ENCODE data around the gene PLA2G4E.

The PLA2G4E gene

GRCh38 chr15:41932511-41933289, 88.1 kb downstream of the PLA2G4E start:
- no peak for DNase-seq

DNA sequence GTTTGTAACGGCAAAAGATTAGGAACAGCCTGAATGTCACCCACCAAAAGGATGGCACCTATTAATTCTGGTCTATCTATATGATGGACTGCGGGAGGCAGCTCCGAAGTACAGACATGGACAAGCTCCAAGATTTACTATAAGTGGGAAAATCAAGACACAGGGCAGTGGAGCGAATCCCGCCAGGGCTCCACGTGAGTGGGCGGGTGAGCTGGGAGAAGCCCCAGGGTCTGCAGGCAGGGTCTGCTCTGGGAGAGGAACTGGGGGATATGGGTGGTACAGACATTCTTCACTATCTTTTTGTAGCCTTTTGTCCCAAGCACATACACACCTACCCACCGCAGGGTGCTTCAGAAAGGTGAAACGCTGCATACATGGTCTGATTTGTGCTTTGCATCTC, 88.7 kb downstream of the PLA2G4E start:
- no peak for DNase-seq

Measured in COR-L47 (cell line).